ENCODE measurements around the gene CCM2L.

The CCM2L gene

GRCh38 chr20:31996996-31997395 lies 13.2 kb upstream of the CCM2L start:
- TF ChIP-seq CTCF (IDR thresholded peaks at IDR 0.05): no peak

GRCh38 chr20:31998246-31998645 lies 12.0 kb upstream of the CCM2L start:
- TF ChIP-seq CTCF (IDR thresholded peaks at IDR 0.05): no peak

- TF ChIP-seq CTCF (IDR thresholded peaks at IDR 0.05): no peak
Observed at GRCh38 chr20:32003325-32003724, 6.9 kb upstream of the CCM2L start.

- TF ChIP-seq CTCF (IDR thresholded peaks at IDR 0.05): no peak
Observed at GRCh38 chr20:32004963-32005362, 5.3 kb upstream of the CCM2L start.

- no peak for TF ChIP-seq CTCF (IDR thresholded peaks at IDR 0.05)
Observed at GRCh38 chr20:32006053-32006452, 4.2 kb upstream of the CCM2L start.

- TF ChIP-seq CTCF (IDR thresholded peaks at IDR 0.05): no peak
Observed at GRCh38 chr20:32006841-32007786, 3.1 kb upstream of the CCM2L start.

GRCh38 chr20:32007787-32008616 lies 2.2 kb upstream of the CCM2L start:
- no peak for TF ChIP-seq CTCF (IDR thresholded peaks at IDR 0.05)
